HG03457 (cell line): Measurements from ENCODE around the gene KLHL21.

Experiments
- ATAC-seq: cut with Tn5 transposase; IDR thresholded peaks from one replicate; pipeline ENCODE4 v1.9.1; 2021; ENCODE audit warnings: moderate number of reproducible peaks; ENCODE audit not compliant: unreplicated experiment

KLHL21 gene

DNA sequence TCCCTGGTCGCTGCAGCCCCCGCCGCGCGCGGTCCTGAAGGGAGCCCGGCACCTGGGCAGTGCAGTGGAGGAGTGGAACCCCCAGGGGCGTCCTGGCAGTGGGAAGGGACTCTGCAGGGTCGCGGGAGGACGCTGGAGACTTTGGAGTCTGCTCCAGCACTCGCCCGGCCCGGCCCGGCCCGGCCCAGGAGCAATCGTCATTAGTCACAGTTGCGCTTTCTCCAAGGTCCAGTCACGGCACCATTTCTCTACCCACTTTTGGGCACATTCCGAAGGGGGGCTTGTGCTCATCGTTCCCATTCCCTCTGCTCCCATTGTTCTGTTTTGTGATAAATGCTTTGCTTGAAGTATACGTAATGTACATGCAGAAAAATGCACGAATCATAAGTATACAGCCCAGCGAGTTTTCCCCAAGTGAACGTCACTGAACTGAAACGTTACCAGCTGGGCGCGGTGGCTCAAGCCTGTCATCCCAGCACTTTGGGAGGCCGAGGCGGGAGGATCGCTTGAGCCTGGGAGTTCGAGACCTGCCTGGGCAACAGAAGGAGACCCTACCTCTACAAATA is 23.0 kb upstream of the KLHL21 start:
- no peak for ATAC-seq

DNA sequence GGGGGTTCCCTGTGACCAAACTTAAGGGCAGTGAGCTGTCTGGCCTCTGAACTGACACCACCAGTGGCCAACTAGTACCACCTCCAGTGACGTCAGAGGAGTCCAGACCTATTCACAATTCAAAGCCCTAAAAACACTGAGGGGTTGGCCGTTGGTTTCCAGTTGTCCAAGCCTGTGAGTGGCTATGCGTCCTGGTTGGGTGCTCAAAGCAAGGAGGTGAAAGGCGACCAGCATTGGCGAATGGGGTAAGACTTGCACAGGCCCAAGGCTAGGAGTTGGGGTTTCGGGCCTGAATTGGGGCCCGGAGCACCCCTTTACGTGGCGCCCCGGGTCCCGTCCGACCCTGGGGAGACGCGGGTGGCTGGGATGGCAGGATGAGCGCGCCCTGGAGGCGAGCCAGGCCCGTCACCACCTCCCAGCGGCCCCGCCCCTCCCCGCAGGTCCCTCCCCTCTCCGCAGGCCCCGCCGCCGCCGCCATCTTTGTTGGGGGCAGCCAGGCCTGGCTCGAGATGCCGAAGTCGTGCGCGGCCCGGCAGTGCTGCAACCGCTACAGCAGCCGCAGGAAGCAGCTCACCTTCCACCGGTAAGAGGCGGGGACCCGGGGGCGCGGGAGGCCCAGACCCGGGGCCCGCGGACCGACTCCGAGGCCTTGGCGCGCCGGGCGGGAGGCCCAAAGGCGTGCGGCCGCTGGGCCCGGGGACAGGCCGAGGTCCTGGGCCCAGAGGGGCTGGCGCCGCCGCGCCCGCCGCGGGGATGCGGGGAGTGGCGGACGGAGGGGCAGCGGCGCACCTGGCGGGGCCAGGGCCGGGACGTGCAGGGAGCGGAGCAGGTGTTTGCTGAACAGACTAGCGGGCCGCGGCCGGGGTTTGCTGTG is 22.3 kb upstream of the KLHL21 start, which contains the start of gene THAP3:
Gene THAP3 (plus strand): TSS at position 159 of the 874 bp plus-strand sequence. CDS start 351 bp downstream, at position 510.
- ATAC-seq: no peak

DNA sequence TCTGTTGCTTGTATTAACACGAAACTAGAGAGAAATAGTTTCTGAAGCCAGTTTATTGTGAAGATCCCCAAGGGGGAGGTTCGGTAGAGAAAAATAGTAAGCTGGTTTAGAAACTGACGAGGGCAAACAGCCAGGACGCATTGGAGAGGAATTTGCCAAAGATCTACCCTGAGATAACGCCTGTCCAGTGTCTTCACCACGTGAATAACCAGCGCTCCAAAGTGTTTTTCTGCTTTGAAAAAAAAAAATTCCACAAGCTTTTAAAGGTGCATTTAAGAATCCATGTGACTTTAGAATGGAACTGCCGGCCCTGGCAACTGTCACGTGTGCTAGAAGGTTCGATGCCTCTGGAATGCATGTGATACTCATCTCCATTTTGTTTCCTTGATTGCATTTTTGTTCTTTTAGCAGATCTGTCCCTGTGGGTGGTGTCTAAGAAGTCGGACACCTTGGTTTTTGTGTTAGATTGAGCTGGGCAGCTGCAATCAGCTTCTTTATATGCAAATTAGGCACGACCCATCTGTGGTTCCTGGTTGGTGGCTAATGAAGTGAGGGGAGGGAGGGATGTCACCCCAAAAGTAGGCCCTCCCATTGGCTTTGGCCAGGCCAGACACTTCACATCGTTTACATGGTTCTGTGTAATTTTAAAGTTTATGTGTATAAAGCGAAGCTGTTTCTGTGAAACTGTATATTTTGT is 20.7 kb upstream of the KLHL21 start:
- ATAC-seq: no peak

DNA sequence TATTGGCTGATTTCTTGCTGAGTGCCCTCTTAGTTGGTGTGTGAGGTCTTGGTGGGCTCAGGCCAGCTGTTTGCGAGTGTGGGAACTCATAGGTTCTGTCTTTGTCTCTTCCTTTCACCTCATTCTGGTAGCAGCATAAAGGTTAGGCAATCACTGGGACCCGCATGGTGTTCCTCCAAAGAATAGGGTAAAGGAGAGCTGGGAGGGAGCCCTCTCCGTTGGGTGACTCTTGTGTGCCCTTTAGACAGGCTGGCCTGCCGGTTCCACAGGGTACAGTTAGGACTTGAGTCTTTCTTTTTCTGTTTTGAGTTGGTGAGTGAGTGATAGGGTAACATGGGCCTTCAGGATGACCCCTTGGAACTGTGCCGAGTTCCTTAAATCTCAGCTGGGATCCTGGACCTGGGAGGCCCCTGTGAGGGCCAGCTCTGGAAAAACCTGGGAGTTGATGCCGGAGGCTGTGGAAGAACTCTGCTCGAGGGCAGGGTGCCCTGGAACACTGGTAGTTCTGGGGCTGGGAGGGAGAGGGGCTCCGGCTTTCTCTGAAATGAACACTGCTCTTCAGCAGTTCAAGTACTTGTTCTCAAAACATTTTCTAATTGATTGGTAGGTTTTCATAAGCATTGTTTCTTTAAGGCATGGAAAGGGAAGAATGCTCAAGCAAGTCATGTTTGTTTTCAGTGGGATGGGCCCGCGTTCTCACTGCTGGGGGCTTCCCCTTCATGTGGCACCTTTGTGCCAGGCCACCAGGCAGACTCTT is 19.9 kb upstream of the KLHL21 start:
- no peak for ATAC-seq

DNA sequence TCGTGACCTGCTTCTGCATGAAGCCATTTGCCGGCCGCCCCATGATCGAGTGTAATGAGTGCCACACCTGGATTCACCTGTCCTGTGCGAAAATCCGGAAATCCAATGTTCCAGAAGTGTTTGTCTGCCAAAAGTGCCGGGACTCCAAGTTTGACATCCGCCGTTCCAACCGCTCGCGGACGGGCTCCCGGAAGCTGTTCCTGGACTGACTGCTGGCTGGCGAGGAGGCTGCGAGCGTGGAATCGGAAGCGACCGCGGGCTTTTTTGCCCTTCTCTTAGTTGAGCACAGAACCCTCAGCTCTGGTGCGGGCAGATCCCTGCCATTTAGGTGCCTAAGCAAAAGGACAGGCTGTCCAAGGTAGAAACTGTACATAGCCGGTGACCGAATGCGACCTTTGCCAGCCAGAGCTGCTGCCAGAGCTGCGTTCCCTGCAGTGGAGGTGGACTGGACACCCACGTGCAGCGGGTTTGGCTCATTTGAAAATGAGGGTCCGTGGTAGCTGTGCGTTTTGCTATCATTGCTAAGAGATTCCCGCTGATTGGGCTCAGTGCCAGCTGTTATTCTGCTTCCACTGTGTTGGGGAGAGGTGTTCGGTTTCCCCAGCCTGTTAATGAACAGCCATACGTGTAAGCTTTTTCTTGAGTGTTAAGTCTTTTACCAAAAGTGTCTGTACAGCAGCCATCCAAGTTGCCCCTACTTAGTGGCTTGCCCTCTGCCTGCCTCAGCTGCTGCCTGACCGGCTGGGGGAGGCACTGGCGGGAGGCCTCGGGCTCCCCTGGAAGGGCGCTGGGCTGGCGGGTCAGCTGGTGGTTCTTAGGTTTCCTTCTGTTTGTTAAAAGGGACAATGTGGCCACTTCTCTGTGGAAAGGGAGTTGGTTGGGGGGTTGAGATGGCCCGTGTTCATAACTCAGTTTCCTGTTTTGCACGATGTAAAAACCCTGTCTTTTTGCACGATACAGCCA is 19.0 kb upstream of the KLHL21 start:
- no peak for ATAC-seq

DNA sequence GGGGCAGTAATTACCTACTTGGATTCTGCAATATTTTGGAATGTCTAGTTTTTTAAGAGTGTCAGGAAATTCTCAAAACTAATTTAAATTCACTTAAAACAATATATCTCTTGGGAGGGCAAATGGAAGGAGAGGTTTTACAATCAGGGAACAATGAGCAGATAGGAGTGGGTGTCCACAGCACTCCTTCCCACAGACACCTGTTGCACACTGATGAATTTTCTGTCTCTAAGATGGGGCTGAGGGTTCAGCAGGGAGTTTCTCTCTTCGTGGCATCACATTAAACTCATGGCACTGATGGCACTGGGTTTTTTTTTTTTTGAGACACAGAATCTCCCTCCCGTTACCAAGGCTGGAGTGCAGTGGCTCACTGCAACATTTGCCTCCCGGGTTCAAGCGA is 16.4 kb upstream of the KLHL21 start:
- ATAC-seq: no peak

DNA sequence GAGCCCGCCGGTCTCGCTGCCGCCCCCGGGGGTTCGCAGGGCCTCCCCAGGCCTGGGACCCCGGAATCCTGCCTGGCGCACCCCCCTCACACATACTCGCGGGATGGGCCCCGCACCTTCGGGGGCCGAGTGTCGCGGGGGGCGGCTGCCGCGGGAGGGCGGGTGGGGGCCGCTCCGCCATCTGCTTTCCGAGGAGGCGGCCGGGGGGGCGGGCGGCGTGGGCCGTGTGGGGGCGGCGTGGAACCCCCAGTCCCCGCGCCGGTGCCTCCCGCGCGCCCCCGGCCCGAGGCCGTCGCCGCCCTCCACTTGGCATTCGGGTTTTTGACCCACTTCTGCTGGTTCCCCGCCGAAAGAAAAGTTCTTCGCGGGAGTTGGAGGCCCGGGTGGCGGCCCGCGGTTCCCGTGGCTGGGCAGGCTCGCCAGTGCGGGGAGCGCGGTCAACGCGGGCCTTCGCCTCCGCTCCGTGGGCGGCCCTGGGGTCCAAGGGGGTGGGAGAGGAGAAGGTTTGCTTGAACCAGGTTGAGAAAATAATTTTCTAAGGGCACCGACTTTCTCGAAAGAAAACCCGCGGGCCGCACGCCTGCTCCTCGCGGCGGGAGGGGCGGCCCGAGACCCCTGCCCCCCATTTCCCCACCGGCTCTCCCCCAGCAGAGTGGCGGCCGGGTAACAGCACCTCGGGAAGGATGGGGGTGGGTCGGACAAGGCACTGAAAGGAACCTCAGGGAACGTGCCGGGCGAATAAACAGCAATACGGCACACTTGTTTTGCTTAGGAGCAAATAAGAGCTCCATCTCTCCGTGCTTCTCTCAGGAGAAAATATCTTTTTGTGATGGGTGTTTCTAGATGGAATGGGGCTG is 12.5 kb upstream of the KLHL21 start:
- ATAC-seq: no peak

DNA sequence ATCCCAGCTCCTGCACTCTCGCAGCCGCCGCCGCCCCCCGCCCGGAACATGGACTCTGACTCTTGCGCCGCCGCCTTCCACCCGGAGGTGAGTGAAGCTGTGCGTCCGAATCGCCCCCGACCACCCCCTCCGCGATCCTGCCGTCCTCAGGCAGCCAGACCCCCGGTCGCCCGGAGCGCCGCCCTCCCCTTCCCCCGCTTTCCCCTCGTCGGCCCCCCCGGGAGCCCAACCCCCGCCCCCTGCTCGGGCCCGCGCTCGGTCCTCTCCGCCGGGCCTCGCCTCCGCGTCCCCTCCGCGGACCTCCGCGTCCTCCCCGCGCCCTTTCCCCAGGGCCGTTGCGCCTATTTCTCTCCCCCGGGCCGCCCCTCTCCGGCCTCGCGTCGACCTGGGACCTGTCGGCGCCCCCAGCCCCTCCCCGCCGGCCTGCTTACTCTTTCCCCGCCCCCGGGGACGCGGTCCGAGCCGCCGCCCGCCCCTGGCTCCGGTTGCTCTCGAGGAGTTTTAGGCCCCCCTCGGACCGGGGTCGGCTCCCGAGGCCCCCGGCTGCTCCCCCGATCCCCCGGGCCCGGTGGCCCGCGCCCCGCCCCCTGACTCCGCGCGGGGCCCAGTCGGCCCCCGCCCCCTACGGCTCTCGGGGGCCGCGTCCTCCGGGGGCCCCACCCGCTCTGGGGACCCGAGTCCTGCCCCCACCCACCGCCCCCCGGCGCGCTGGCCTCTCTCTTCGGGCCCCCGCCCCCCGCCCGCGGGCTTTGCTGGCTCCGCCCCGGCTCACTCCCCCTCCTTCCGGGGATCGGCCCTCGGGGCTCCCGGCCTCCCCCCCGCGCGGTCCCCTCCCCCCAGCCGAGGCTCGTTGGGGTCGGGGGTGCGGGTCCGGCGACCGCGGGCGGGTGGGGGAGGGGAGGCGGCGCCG is 11.6 kb upstream of the KLHL21 start:
- ATAC-seq: no peak

DNA sequence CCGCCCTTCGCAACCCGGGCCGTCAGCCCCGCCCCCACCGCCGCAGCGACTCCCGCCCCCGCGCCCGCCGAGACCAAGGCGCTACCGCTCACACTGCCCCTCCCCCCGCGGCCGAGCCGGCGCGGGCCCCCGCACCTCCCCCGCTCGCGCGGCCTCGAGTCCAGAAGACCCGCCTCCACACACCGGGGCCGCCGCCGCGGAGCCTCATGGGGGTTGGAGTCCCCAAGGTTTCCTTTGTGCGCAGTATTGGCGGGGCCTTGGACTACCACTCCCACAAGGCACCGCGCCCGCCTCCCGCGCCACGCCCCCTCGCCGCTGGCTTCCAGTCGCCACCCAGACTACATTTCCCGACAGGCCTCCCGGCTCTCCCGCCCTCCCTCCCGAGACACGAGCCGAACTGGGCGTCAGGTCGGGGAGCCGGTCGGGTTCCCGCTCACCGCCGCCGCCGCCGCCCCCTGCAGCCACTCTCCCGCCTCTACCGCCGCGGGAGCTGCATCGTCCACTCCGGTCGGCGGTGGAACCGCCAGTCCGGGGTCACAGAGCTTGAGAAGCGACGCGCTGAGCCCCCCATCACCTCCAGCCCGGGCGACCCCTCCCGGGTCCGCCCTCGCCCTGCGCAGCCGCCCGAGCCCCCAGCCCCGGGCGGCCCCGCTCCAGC is 10.8 kb upstream of the KLHL21 start, which contains the start of gene PHF13:
Gene PHF13 (plus strand): TSS at position 371 of the 658 bp plus-strand sequence. CDS start 336 bp downstream, outside the sequence.
- peak; percentile 90 for ATAC-seq

DNA sequence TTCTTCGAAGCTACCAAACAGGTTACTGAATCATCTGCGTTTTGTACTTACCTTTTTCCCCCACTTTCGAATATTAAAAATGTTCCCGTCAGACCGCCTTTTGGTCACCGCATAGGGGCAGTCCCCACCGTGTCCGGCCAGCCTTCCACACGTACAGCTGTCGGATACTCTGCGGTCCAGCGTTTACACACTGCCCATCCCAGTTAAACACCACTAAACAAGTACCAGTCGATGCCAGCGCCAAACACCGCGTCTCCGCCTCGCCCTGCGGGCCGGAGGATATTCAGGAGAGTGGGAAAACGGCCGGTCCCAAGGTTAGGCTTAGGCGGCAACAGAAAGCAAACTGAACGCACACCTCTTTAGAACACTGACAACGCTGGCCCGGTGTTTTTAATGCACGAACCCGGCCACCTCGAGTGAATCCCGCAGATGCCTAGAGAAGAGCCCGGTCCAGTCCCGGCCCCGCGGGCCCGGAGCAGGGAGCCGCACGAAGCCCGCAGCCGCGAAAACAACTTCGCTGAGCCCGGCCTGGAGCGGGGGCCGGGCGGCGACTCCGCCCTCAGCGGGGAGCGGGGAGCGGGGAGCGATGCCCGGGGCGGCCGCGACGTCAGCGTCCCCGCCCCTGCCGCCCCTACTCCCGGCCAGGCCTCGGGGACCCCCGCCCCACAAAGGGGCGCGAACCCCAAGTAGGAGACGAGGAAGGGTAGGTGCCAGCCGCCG is 10.1 kb upstream of the KLHL21 start:
- ATAC-seq: peak; percentile 17

DNA sequence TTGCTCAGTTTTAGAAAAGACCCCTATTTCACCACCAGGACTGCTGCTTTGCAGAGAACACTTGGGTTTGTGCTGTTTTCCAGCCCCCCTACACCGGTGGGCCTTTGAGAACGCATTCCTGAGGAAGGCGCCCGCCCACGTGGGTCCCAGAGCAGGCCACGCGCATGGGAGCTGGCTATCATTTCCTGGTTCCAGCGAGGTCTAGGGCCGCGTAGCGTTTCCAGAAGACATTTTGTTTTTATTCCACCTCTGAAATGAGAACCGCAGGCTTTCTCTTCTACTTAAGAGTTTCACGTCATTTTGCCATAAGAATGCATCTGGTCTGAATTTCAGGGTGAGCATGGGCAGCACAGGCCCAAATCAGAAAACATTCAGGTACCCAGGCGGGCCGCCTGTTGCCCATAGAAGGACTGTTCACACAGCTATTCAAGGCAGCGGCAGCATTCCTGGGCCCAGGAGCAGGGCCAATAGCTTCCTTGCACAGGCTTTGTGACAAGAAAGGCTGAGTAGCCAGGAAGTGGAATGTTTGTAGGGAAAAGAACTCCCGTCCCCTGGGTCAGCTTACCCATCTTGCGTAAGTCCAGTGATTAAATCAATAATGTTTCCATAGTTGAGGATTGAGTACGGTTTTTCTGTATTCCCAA is 1.4 kb upstream of the KLHL21 start:
- ATAC-seq: no peak

DNA sequence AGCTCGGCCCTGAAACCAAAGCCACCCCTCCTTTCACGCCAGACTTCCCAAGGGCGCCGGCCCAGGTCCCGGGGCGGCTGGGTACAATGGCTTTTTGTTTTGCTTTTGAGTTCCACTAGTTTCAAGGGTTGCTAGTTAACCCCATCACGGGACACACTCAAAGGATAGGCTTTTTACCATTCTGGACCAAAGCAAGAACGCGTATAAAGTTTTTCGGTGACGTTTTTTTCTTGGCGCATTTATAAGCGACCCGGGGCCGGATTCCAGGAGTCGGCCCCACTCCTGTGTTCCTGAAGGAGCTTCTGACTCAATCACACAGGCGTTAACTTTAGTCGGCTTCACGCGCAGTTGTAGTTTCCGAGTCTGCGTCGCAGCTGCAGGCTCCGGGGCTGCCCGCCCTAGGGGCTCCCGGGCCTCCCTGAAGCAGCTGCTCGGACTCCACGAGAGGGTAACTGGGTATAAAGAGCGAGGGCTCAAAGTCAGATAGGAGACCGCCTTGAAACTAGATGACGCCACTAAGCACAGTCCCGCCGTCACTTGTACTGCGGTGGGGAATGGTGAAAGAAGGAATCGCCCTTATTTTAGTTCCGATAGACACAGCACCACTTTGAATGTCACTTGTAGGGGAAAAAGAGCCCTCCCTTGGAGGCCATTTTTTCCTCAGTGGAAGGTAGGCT is 707 bp upstream of the KLHL21 start:
- peak; percentile 22 for ATAC-seq

DNA sequence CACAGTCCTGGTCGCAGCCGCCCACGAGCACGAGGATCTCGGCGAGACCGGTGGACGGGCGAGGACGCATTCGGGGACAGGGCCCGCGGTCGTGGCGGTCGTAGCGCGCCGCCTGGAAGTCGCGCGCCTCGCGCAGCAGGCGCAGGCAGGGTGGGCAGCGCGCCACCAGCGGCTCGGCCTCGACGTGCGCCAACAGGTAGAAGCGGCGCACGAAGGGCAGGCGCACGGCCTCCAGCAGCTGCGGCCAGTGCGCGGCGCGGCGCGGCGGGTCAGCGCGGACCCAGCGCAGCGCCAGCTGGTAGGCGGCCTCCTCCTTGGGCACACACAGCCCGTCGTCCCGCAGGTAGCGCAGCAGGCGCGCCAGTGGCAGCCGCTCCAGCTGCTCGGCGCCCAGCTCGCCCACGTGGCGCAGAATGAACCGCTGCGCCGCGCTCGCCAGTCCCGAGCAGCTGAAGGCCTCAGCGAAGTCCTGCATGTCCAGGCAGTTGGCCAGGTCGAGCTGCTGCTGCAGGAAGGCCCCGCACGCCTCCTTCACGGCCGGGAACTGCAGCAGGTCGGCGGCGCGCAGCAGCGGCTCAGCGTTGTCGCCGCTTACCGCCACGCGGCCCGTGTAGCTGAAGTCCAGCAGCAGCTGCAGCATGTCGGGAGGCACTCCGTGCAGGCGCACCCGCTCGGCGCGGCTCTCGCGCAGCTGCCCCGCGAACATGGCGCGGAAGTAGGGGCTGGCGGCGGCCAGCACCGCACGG is 573 bp downstream of the KLHL21 start:
- ATAC-seq: no peak

DNA sequence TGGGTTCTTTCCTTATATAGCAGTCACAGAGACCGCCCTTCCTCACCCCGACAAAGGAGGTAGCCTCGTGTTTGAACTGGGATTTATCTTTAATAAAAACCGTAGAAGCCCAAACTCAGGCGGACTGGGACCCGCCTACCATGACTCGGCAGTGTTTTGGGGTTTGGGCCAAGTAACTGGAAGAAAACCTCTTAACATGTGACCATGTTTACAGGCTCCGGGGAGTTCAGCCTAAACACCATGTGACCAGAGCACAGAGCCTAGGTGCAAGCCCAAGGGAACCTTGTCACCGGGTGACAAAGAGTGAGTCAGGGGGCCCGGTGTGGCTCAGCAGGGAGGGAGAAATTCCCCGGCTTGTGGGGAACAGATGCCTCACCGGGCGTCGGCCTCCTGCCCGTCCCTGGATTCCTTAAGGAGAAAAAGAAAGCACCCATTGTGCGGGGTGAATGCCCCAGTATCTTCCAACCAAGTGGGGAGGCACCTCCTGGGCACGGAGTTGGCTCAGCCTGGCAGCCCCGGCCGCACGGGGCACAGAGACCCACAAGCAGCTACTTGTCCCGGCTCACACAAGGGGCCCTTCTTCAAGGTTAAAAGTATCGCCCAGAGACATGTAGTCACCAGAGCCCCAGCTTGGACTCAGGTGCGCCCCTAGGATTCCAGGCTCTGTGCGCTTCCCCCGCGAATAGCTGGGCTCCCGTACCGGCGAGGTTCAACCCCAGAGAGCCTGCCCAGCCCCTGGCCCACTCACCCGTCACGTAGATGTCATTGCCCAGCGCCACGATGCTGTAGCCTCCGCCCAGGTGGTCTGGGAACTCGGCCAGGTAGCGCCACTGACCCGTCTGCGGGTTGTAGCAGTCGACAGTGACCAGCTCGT is 1.4 kb downstream of the KLHL21 start:
- no peak for ATAC-seq
